Tibial artery (tissue), 4 donors: ENCODE results near the gene COL1A2.

ENCODE experiments used
- DNase-seq, 2 donors: peaks; one replicate each; pipeline ENCODE4 v3.0.0-alpha.2; 2019
- H3K27ac ChIP-seq, 2 donors: fragments of 200-600 bp; sonication (generic) in 1 of 2; 1 replicate in 1 of 2; 2 replicates in 1 of 2; pipeline ENCODE4 v1.5.1; 2018 to 2019; ENCODE audit warnings: mild to moderate bottlenecking in 1 of 2
- H3K27me3 ChIP-seq, 2 donors: fragments of 200-600 bp; sonication (generic) in 1 of 2; one replicate each; pipeline versions ENCODE4 v1.5.1 to v1.6.0; 2016 to 2019
- H3K36me3 ChIP-seq, 3 donors: fragments of 200-600 bp; sonication (generic) in 2 of 3; one replicate each; pipeline ENCODE4 v1.5.1; 2016 to 2019; ENCODE audit warnings: mild to moderate bottlenecking in 2 of 3
- H3K4me1 ChIP-seq, 4 donors: fragments of 200-600 bp; sonication (generic) in 2 of 4; 1 replicate in 3 of 4; 2 replicates in 1 of 4; pipeline ENCODE4 v1.5.1; 2016 to 2019
- H3K4me3 ChIP-seq, 2 donors: fragments of 200-600 bp; sonication (generic) in 1 of 2; 1 replicate in 1 of 2; 2 replicates in 1 of 2; pipeline ENCODE4 v1.5.1; 2018 to 2019; ENCODE audit warnings: mild to moderate bottlenecking in 2 of 2
- H3K9me3 ChIP-seq, 3 donors: fragments of 200-600 bp; sonication (generic) in 1 of 3; one replicate each; pipeline ENCODE4 v1.5.1; 2016 to 2019
- intact Hi-C: fragments of 100-400 bp; cut with DNase I; formaldehyde crosslinking; loops from one replicate; pipeline ENCODE4 v1.15.0; 2023; ENCODE audit warnings: low total_unique reads
- TF ChIP-seq, protein P1 (sequence below), 2 experiments: fragments of 200-600 bp in 1 of 2; fragments of 450-650 bp in 1 of 2; IDR thresholded peaks; one replicate each; pipeline ENCODE4 v1.5.1; 2017 to 2019; ENCODE audit warnings: antibody characterized with exemption in 2 of 2, mild to moderate bottlenecking in 1 of 2, moderate library complexity in 1 of 2

The COL1A2 gene

DNA sequence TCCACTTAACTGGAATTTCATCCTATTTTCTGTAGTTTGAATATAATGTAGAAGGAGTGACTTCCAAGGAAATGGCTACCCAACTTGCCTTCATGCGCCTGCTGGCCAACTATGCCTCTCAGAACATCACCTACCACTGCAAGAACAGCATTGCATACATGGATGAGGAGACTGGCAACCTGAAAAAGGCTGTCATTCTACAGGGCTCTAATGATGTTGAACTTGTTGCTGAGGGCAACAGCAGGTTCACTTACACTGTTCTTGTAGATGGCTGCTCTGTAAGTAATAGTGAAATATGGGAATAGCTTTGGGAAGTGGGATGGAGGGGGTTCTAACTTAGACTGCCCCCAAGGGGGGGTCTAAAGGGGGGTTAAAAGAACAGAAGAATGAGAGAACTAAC lies 34.5 kb downstream of the COL1A2 start:
- intact Hi-C loops, result loop anchor here (5.0 kb wide), 1 partner anchor 137 kb away; no protein-coding TSS in a partner anchor
- peaks cover 0 to 3% (median 0%) of the 10 kb centered on the region in 4 donors for H3K4me1 ChIP-seq
- no peak for DNase-seq
- H3K27me3 ChIP-seq, result no peaks in the 10 kb centered on the region
- H3K4me3 ChIP-seq, result no peak overlapping the region
- H3K9me3 ChIP-seq, result no peaks in the 10 kb centered on the region
- TF ChIP-seq, protein P1, sequence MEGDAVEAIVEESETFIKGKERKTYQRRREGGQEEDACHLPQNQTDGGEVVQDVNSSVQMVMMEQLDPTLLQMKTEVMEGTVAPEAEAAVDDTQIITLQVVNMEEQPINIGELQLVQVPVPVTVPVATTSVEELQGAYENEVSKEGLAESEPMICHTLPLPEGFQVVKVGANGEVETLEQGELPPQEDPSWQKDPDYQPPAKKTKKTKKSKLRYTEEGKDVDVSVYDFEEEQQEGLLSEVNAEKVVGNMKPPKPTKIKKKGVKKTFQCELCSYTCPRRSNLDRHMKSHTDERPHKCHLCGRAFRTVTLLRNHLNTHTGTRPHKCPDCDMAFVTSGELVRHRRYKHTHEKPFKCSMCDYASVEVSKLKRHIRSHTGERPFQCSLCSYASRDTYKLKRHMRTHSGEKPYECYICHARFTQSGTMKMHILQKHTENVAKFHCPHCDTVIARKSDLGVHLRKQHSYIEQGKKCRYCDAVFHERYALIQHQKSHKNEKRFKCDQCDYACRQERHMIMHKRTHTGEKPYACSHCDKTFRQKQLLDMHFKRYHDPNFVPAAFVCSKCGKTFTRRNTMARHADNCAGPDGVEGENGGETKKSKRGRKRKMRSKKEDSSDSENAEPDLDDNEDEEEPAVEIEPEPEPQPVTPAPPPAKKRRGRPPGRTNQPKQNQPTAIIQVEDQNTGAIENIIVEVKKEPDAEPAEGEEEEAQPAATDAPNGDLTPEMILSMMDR (IDR thresholded peaks at IDR 0.05), result no peak
- no peak overlapping the region for H3K27ac ChIP-seq
- H3K36me3 ChIP-seq, result peaks cover 46 to 63% (median 56%) of the 10 kb centered on the region in 3 donors

DNA sequence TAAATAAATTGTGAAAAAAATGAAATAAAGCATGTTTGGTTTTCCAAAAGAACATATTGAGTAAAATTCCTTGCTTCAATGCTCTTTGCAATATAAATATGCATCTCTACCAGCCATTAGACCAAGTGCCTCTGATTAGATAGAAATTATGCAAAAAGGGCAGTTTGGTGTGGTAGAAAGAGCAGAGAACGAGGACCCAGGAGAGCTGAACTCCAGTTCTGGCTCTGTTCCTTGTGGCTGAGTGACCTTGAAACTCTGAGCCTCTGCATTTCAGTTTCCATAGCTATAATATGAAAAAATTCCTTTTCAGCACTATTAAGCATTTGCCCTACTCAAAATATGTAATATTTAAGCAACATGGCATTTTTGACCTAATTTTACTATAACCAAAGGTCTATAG lies 36.5 kb downstream of the COL1A2 start:
- Histone ChIP-seq H3K36me3 (peaks cover 25 to 43% (median 36%) of the 10 kb centered on the region in 3 donors), H3K4me3 (no peak overlapping the region), H3K9me3 (no peaks in the 10 kb centered on the region), H3K27ac (peak overlapping the region in 1 of 2 donors; percentile 14), H3K4me1 (no peaks in the 10 kb centered on the region), H3K27me3 (no peaks in the 10 kb centered on the region)
- TF ChIP-seq, protein P1 (IDR thresholded peaks at IDR 0.05), result no peak
- DNase-seq, result no peak
- intact Hi-C loops, result loop anchor here (10.0 kb wide), 1 partner anchor 774 kb away; no protein-coding TSS in a partner anchor

DNA sequence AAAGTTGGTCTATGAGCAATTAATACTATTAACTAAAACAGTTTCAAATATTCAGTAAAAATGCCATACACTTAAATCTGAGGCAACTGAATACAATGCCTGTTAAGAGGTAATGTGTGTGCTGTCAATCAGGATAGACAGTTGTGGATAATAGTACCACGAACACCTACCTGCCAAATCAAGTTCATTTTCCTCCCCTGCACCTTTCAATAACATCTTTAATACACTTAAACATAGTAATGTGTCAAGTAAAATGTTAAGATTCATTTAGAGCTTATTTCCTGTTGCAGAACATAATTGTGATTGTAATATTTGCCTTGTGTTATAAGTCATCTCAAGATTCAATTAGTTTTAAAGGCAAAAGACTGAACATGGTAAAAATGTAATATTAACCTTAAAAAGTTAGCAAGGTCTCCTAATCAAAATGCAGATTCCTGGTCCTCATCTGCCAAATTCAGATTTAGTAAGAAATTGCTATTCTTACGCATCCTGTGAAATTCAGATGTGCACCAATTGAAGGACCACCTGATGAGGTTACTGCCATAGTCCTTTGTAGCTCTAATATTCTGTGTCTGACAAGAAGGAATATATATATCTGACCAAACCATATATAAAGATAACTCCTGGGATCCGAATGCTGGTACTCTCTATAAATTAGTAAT lies 37.1 kb downstream of the COL1A2 start:
- Histone ChIP-seq H3K27ac (peak overlapping the region in 1 of 2 donors; percentile 14), H3K27me3 (no peaks in the 10 kb centered on the region), H3K36me3 (peaks cover 21 to 37% (median 30%) of the 10 kb centered on the region in 3 donors), H3K4me1 (no peaks in the 10 kb centered on the region), H3K9me3 (no peaks in the 10 kb centered on the region), H3K4me3 (no peak overlapping the region)
- TF ChIP-seq, protein P1 (IDR thresholded peaks at IDR 0.05), result no peak
- intact Hi-C loops, result loop anchor here (10.0 kb wide), 1 partner anchor 773 kb away; no protein-coding TSS in a partner anchor
- no peak for DNase-seq

DNA sequence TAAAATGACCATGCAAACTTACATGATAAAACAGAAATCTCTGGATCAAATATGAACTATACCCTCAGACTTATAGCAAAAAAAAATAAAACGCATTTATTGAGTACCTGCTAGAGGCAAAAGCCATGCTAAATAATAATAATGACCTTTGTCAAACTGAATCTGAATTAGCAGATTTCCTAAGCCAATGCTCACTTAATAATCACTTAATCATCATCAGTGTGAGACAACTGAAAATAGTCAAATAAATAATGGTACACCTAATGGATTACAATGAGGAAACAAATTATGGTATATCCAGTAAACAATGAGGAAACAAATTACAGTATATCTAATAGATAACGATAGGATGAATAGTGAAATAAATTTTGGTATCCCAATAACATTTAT lies 37.6 kb downstream of the COL1A2 start:
- H3K27ac ChIP-seq, result no peak overlapping the region
- peaks cover 15 to 32% (median 25%) of the 10 kb centered on the region in 3 donors for H3K36me3 ChIP-seq
- no peaks in the 10 kb centered on the region for H3K27me3 ChIP-seq
- no peak for DNase-seq
- no peaks in the 10 kb centered on the region for H3K4me1 ChIP-seq
- no peaks in the 10 kb centered on the region for H3K9me3 ChIP-seq
- TF ChIP-seq, protein P1 (IDR thresholded peaks at IDR 0.05), result no peak
- intact Hi-C loops, result loop anchor here (10.0 kb wide), 1 partner anchor 773 kb away; no protein-coding TSS in a partner anchor
- no peak overlapping the region for H3K4me3 ChIP-seq

DNA sequence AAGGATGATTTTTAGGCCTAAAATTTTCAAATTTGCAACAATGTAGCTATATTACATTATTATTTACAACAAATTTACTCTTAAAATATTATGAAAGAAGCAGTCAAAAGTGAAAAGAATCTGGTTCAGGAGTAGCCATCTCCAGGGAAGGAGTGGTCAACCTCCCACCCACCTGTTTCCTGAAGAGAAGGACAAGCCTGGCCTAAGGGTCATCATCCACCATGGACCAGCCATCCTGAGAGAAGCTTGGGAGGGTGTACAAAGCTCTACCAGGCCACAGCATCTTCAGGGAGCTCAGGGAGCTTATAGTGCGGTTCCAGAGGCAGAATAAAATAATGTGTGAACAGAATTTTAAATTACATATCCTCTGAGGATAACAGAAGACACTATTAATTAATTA lies 38.1 kb downstream of the COL1A2 start:
- Histone ChIP-seq H3K9me3 (no peaks in the 10 kb centered on the region), H3K27ac (no peak overlapping the region), H3K27me3 (no peaks in the 10 kb centered on the region), H3K36me3 (peaks cover 10 to 26% (median 19%) of the 10 kb centered on the region in 3 donors), H3K4me1 (no peaks in the 10 kb centered on the region), H3K4me3 (no peak overlapping the region)
- TF ChIP-seq, protein P1 (IDR thresholded peaks at IDR 0.05), result no peak
- intact Hi-C loops, result loop anchor here (10.0 kb wide), 1 partner anchor 772 kb away; no protein-coding TSS in a partner anchor
- DNase-seq, result no peak
